Middle frontal gyrus (tissue), 1 donor: ENCODE results near the gene RASSF1.

Source experiments
- DNase-seq: peaks from one replicate; pipeline ENCODE4 v3.0.0-alpha.2; 2015; ENCODE audit warnings: low spot score; ENCODE audit errors: extremely low spot score

RASSF1 gene

GRCh38 chr3:50365842-50366220 lies 25.2 kb upstream of the RASSF1 start:
- DNase-seq, result no peak

DNA sequence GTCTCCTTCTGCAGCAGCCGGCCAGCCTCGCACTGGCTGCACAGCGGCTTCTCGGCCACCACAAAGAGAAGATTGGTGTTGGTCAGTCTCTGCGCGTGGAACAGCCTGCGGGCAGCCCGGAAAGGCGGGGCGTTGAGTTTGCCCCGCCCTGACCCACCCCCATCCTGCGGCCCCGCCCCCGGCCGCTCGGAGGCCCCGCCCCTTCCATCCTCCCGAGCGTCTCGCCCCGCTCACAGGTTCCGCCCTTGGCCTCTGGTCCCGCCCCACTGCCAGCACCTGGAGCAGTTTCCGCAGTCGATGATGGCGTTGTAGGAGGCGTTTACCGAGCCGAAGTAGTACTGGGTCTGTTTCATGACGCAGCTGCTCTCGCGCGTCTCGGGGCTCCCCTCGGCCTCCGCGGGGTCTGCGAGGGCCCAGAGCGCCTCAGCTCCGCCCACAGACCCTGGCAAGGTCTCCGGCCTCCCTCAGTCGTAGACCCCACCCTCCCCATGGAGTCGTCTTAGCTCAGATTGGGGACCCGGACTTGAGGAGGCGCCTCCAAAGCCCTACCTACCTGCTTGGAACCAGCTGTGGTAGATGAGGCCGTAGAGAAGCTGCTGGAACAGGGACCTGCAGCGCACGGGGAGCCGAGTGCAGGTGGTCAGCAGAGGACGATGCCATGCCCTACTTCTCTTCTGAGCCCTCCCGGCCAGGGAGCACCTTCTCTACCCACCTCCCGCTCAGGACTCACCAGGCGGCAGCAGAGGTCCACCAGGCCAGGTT lies 24.6 kb upstream of the RASSF1 start:
- DNase-seq, result no peak

DNA sequence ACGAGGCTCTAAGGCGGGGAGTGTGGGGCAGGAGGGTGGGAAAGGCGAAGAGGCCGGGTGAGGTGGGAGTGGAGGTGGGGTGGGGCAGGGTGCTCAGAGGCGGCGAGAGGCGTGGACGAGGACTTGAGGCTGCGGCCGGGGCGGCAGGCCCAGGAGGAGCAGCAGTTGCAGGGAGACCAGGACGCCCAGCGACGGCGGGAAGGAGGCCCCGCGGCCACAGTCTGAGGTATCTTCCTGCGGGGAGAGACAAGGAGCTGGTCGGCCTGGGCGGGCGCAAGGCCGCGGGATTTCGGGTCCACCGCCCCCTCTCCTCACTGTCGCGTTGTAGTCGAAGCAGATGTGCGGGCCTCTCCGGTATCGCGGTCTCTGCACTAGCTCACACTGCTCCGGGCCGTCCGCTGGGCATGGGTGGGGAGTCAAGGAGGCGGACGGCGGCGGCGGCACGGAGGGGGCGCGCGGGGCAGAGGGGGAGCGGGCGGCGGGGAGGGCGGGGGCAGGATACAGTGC lies 24.0 kb upstream of the RASSF1 start:
- DNase-seq, result no peak

GRCh38 chr3:50359760-50360110 lies 19.1 kb upstream of the RASSF1 start:
- no peak for DNase-seq

DNA sequence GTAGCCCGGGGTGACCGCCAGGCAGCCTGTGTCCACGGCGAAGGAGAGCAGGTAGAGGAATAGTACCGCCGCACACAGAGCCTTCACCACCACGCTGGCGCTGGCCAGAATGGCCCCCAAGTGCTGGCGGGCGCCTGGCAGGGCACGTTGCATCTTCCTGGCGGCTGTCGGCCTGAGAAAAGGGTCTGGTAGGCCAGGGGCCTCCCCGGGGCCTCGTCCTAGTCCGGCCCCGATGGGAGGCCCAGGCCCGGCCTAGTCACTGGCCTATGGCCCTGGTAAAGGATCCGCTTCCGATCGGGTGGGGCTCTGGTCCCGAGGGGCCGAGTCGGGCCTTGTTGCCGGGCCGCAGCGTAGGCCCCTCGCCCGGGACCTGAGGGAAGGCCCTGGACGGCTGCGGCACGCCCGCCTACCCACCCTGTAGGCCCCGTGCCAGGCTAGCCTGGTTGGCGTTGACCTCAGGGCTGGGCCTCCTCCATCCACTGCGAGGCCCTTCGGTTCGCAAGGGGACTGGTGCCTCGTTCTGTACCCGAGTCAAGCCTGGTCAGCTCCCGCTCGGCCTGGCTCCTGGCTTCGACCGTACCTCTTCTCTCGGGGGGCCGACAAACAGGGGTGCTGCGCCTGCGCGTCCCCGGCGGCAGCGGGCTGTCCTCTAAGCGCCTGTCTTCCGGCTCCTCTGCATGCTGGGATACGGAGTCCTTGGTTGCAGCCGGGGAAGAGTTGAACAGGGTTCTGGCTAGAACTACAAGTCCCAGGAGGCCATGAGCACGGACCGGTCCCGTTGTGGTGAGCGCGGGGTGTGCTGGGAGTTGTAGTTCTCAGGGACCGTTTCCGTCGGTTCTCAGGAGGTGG lies 18.5 kb upstream of the RASSF1 start, which contains the start of gene TMEM115:
TMEM115 (minus strand) TSS at position 611 of the 849 bp plus-strand sequence; CDS start at position 153, 458 bp downstream.
- peak; percentile 100 for DNase-seq

DNA sequence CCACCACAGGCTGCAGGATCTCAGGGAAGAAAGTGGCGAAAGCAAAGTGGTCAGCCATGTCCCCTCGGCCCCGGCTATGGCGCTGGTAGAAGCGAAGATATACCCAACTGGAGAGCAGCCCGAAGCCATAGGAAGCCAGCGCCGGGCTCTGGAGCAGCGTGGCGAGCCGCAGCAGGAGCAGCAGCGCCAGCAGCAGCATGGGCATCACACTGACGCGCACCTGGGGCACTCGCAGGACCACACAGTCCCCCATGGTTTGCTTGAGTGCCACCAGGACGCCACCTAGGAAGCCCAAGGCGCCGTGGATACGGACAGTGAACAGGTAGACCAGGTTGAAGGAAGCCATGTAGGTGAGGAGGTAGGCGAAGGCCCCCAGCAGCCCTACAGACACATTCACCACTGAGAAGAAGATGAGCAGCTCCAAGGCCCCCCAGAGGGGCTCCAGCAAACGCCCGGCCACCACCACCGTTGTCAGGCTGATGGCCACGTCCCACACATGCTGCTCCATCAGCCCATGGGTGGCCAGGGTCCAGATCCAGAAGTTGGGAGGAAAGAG lies 17.8 kb upstream of the RASSF1 start:
- DNase-seq, result no peak

DNA sequence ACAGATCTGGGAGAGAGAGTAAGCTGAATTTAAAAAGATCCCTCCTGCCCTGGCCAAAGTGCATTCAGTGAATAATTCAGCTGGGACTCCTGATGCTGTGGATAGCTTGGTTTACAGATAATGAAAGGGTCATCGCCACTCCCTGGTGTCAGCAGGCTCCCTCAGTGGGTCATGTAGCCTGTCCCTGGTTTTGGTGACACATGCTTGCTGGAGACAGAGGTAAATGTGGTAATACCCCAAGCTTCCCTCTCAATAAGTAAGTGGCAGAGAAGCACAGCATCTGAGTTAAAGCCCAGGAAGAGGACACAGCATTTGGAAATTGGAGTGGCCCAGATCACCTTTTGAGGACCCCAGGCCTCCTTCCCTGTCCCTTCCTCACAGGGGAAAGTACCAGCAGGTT lies 16.8 kb upstream of the RASSF1 start:
- no peak for DNase-seq

DNA sequence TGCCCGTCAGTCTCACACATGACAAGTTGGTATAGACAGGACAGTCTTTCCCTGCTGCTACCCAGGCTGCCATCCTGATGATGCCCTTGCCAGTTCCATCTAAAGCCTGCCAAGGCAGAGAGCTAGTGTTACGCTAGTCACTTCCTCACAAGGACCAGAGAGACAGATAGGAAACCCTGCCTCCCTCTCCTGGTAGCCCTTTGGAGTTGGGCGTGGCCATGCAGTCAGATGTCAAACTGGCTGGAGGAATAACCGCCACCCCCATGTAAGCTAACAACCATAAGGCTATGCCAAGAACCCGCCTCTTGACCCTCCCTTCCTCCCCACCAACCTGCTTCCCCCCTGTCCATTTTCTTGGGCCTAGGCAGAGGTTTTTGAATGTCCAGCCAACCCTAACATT lies 15.9 kb upstream of the RASSF1 start:
- no peak for DNase-seq

DNA sequence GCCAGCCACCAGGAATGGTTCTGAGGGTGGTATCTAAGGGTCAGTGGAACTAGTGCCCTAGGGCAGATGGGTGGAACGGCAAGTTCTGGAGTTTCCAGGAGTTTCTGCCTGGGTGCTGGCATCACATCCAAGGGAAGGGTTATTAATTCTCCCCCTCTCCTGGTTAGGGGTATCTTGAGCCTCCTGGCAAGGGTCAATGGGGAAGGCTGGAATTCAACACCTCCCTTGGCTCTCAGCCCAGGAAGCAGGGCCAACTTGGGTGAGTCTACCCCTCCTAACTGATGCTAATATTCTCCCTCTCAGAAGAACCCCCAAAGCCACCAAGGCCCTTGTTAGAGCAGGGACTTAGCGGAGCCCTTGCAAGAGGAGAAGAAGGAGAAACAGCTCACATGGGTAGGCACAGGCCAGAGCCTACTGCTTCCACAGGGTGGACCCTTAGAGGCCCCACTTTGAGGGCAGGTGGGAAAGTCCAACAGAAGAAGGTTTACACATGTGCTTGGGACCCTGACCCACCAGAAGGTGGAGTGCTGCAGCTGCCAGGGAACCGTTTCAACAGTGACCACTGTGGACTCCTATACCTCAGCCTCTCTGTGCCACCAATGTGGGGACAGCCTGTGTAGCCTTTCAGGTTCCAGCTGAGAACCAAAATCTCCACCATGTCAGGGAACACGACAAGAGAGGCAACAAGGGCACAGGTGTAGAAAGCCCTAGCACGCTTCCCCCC lies 15.4 kb upstream of the RASSF1 start:
- no peak for DNase-seq

DNA sequence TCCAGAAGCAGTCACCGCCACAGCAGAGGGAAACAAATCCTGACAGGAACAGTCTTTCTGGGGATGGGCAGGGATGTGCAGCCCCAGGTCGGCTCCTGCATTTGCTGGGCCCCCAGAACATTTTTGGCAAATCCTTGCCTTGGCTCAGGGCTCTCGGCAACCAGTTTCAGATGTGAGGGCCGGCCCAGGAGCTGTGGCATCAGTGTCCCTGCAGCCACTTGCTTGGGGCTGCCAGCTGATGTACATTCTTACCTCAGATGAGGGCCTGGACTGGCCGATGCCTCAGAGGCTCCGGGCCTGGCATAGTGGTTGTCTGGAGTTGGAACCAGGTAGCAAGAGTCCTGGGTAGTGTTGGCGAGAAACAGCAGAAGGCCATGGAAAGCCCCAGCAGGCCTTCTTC lies 14.2 kb upstream of the RASSF1 start:
- DNase-seq, result no peak

- no peak for DNase-seq
Observed at GRCh38 chr3:50354186-50354764, 13.6 kb upstream of the RASSF1 start.

- no peak for DNase-seq
Observed at GRCh38 chr3:50353245-50354004, 12.8 kb upstream of the RASSF1 start.

- DNase-seq, result no peak
Observed at GRCh38 chr3:50352781-50353180, 12.1 kb upstream of the RASSF1 start.

- no peak for DNase-seq
Observed at GRCh38 chr3:50351323-50351697, 10.7 kb upstream of the RASSF1 start.

GRCh38 chr3:50350527-50351322 lies 10.1 kb upstream of the RASSF1 start, which contains the start of the genes CYB561D2 and NPRL2:
TSS of gene CYB561D2 (plus strand) at chr3:50350862. CDS start at chr3:50351434, 572 bp downstream.
TSS of gene NPRL2 (minus strand) at chr3:50350775. CDS start at chr3:50350652, 123 bp downstream.
- DNase-seq, result peak; percentile 93

- no peak for DNase-seq
Observed at GRCh38 chr3:50350213-50350526, 9.5 kb upstream of the RASSF1 start.

DNA sequence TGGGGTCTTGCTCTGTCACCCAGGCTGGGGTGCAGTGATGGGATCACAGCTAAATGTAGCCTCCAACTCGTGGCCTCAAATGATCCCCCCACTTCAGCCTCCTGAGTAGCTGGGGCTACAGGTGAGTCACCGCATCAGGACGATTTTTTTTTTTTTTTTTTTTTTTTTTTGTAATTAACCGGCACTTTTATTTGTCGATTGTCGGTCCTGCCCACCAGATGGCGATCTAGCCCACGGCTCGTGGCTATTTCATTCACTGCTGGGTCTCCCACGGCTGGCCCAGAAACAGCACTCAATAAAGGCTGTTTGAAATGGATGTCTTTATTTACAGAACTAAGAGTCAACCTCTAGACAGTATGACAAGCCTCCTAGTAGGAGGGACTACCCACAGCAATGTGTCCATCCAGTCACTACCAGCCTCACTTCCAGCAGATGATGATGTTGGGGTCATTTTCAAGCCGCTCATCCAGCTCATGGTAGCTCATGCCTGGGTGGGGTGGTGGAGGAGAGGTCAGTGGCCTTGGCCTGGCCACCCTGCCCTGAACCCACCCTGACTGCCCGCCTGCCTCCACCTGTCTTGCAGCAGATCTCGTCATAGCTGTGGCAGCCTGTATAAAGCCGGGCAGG lies 6.7 kb upstream of the RASSF1 start:
- DNase-seq, result peak; percentile 50

GRCh38 chr3:50345586-50346234 lies 5.1 kb upstream of the RASSF1 start, which contains the start of gene ZMYND10:
TSS of gene ZMYND10 (minus strand) at chr3:50345732. CDS start at chr3:50345579, 153 bp downstream.
- DNase-seq, result no peak
